Trophoblast cell (in vitro differentiated cells and primary cell): ENCODE measurements around the gene PTPN9.
A peak's percentile ranks its signal among the peaks of the same experiment; 100 is the strongest.

Source experiments
- DNase-seq, 2 donors: peaks; one replicate each; pipeline ENCODE4 v3.0.0-alpha.2; 2016
- H2AFZ ChIP-seq: 2 replicates; pipeline ENCODE4 v1.6.1; 2013; ENCODE audit warnings: low read length, moderate library complexity, mild to moderate bottlenecking; ENCODE audit not compliant: insufficient read depth, poor library complexity
- H2AK5ac ChIP-seq: 2 replicates; pipeline ENCODE4 v1.6.1; 2013; ENCODE audit warnings: mild to moderate bottlenecking, low read length
- H2BK120ac ChIP-seq: 2 replicates; pipeline ENCODE4 v1.6.1; 2013; ENCODE audit warnings: low read length, mild to moderate bottlenecking, moderate library complexity; ENCODE audit not compliant: insufficient read depth, poor library complexity
- H2BK12ac ChIP-seq: 2 replicates; pipeline ENCODE4 v1.6.1; 2013; ENCODE audit warnings: mild to moderate bottlenecking, low read length, moderate library complexity
- H2BK5ac ChIP-seq: 2 replicates; pipeline ENCODE4 v1.6.1; 2013; ENCODE audit warnings: low read length, low read depth, moderate library complexity, mild to moderate bottlenecking; ENCODE audit not compliant: poor library complexity
- H3K14ac ChIP-seq: 2 replicates; pipeline ENCODE4 v1.6.1; 2013; ENCODE audit warnings: mild to moderate bottlenecking, low read length
- H3K18ac ChIP-seq: 2 replicates; pipeline ENCODE4 v1.6.1; 2013; ENCODE audit warnings: mild to moderate bottlenecking, low read length
- H3K23ac ChIP-seq: 2 replicates; pipeline ENCODE4 v1.6.1; 2013; ENCODE audit warnings: low read length
- H3K27ac ChIP-seq: 2 replicates; pipeline ENCODE4 v1.5.1; 2013; ENCODE audit warnings: low read depth, mild to moderate bottlenecking, inconsistent platforms, low read length, moderate library complexity
- H3K27me3 ChIP-seq: 2 replicates; pipeline ENCODE4 v1.6.1; 2013; ENCODE audit warnings: inconsistent platforms, mild to moderate bottlenecking, low read length, moderate library complexity; ENCODE audit not compliant: insufficient read depth
- H3K36me3 ChIP-seq, 2 experiments: 1 replicate in 1 of 2; 2 replicates in 1 of 2; pipeline ENCODE4 v1.6.1; 2013; ENCODE audit warnings: low read length in 2 of 2, mild to moderate bottlenecking in 2 of 2, moderate library complexity in 1 of 2; ENCODE audit not compliant: insufficient read depth in 2 of 2, control insufficient read depth in 1 of 2
- H3K4ac ChIP-seq: 2 replicates; pipeline ENCODE4 v1.6.1; 2013; ENCODE audit warnings: low read depth, mild to moderate bottlenecking, low read length, moderate library complexity
- H3K4me1 ChIP-seq, 2 experiments: 1 replicate in 1 of 2; 2 replicates in 1 of 2; pipeline ENCODE4 v1.6.1; 2013; ENCODE audit warnings: low read length in 2 of 2, mild to moderate bottlenecking in 2 of 2, moderate library complexity in 1 of 2; ENCODE audit not compliant: insufficient read depth in 2 of 2, control insufficient read depth in 1 of 2
- H3K4me2 ChIP-seq: 2 replicates; pipeline ENCODE4 v1.6.1; 2013; ENCODE audit warnings: inconsistent platforms, mild to moderate bottlenecking, low read length, moderate library complexity
- H3K4me3 ChIP-seq: 2 replicates; pipeline ENCODE4 v1.5.1; 2013; ENCODE audit warnings: mild to moderate bottlenecking, low read depth, low read length, inconsistent platforms
- H3K79me1 ChIP-seq: one replicate; pipeline ENCODE4 v1.6.1; 2013; ENCODE audit warnings: low read length
- H3K79me2 ChIP-seq: 2 replicates; pipeline ENCODE4 v1.6.1; 2013; ENCODE audit warnings: low read length, mild to moderate bottlenecking; ENCODE audit not compliant: control insufficient read depth, insufficient read depth, poor library complexity
- H3K9ac ChIP-seq: 2 replicates; pipeline ENCODE4 v1.6.1; 2013; ENCODE audit warnings: mild to moderate bottlenecking, low read length
- H3K9me3 ChIP-seq: 2 replicates; pipeline ENCODE4 v1.6.1; 2013; ENCODE audit warnings: low read depth, mild to moderate bottlenecking, control low read depth, inconsistent platforms, low read length; ENCODE audit not compliant: insufficient read depth
- H4K12ac ChIP-seq: 2 replicates; pipeline ENCODE4 v1.6.1; 2013; ENCODE audit warnings: low read depth, mild to moderate bottlenecking, low read length, moderate library complexity
- H4K8ac ChIP-seq: 2 replicates; pipeline ENCODE4 v1.6.1; 2013; ENCODE audit warnings: low read depth, mild to moderate bottlenecking, low read length, moderate library complexity
- H4K91ac ChIP-seq: one replicate; pipeline ENCODE4 v1.6.1; 2013; ENCODE audit warnings: low read depth, mild to moderate bottlenecking, low read length, moderate library complexity
- WGBS: extraction: QIAGEN DNeasy Blood & Tissue Kit; methylation state at CpG from one replicate; pipeline ENCODE4 v1.1.7; 2013; ENCODE audit warnings: missing lambda C conversion rate; ENCODE audit not compliant: insufficient read length, insufficient coverage; ENCODE audit errors: extremely low coverage; 5-methylcytosine and 5-hydroxymethylcytosine counted together

Gene PTPN9

DNA sequence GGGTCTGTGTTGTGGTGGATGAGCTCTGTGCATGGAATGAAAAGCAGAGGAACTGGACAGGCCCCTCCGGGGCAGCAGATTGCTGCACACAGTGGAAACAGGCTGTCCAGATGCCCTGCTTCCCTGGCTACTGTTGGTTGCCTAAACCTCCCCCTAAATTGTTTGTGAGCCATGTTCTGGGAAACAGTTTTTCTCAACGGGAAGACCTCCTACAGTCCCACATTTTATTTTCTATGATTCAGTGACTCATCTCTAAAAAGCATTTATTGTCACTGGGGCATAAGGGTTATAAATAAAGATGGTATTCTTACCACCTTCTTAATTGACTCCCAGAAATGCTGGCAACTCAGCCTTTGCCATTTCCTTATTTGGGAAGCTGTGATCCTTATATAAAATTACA lies 20.3 kb upstream of the PTPN9 start:
- WGBS = no CpG with 5 or more reads among the region's 2 CpGs
- Histone ChIP-seq H3K79me2 (no peaks in the 10 kb centered on the region), H3K27ac (no peak overlapping the region), H3K79me1 (no peaks in the 10 kb centered on the region), H2BK120ac (no peak overlapping the region), H2AFZ (no peak overlapping the region), H3K14ac (no peak overlapping the region), H3K9me3 (no peaks in the 10 kb centered on the region), H4K12ac (no peak overlapping the region), H2BK5ac (no peak overlapping the region), H3K4me1 (no peaks in the 10 kb centered on the region), H2BK12ac (no peak overlapping the region), H3K4me3 (no peak overlapping the region), H3K4ac (no peak overlapping the region), H3K27me3 (no peaks in the 10 kb centered on the region), H3K23ac (no peak overlapping the region), H3K9ac (no peak overlapping the region), H3K4me2 (no peak overlapping the region), H3K18ac (no peak overlapping the region), H2AK5ac (no peak overlapping the region), H3K36me3 (peaks cover 13 to 17% of the 10 kb centered on the region in 2 experiments), H4K8ac (no peak overlapping the region), H4K91ac (no peak overlapping the region)
- DNase-seq = no peak

DNA sequence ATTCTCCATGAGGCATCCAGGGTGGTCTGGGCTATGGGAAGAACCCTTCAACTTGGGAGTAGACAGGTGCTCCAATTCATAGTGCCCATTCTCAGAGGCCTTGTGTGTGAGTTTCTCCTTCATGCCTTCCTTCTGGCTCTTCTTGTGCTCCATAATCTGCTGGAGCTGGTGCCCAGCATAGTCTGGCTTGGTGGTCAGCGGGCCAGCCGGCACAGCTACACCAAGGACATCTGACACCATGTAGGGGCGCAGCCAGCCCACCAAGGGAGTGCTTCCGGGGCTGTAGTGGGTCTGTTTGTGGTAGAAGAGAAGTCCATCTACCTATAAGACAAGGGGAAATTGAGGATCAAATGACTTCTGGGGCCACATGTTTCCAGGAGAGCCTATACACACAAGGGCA lies 19.2 kb upstream of the PTPN9 start:
- Histone ChIP-seq H3K79me1 (no peaks in the 10 kb centered on the region), H4K8ac (no peak overlapping the region), H3K4me2 (no peak overlapping the region), H3K18ac (no peak overlapping the region), H3K79me2 (no peaks in the 10 kb centered on the region), H2AK5ac (no peak overlapping the region), H3K4me3 (no peak overlapping the region), H3K23ac (no peak overlapping the region), H3K9me3 (no peaks in the 10 kb centered on the region), H3K9ac (no peak overlapping the region), H3K27ac (no peak overlapping the region), H2BK120ac (no peak overlapping the region), H3K36me3 (peaks cover 13 to 17% of the 10 kb centered on the region in 2 experiments), H3K4me1 (no peaks in the 10 kb centered on the region), H2AFZ (no peak overlapping the region), H2BK5ac (no peak overlapping the region), H4K91ac (no peak overlapping the region), H2BK12ac (no peak overlapping the region), H4K12ac (no peak overlapping the region), H3K4ac (no peak overlapping the region), H3K27me3 (no peaks in the 10 kb centered on the region), H3K14ac (no peak overlapping the region)
- no peak for DNase-seq
- no CpG with 5 or more reads among the region's 4 CpGs for WGBS

DNA sequence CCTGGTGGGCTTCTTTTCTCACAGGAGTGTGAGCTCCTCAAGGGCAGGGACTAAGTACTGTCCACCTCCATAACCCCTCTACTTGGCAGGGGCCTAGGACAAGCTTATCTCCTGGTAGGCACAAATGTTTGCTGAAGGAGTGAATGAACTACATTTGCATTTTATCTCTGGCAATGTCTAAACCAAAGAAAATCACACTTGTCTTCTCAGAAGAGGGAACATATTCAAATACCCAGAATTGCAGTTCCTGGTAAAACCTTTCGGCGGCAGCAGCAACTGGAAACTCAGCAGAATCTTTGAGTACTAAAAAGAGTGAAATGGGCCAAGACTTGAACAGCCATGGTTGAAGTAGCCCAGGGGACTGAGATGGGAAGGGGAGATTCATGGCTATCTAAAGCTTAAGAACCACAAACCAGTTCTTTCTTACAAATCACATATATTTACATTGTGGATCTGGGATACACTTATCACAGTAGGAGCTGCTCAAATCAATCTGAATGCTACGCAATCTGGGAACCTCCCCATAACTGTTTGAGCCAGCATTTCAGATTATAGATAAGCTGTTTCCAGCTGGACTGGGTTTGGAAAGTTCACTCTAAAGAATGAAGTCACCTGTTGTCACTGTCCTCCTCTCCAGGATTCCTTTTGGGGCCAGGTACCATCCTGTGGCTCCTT lies 18.7 kb upstream of the PTPN9 start:
- H3K27me3 ChIP-seq = no peaks in the 10 kb centered on the region
- no peak overlapping the region for H4K12ac ChIP-seq
- H3K9ac ChIP-seq = no peak overlapping the region
- no peak overlapping the region for H3K23ac ChIP-seq
- no peak overlapping the region for H3K4ac ChIP-seq
- H3K27ac ChIP-seq = no peak overlapping the region
- H4K91ac ChIP-seq = no peak overlapping the region
- H2BK120ac ChIP-seq = no peak overlapping the region
- H3K79me2 ChIP-seq = no peaks in the 10 kb centered on the region
- H3K36me3 ChIP-seq = peaks cover 13 to 17% of the 10 kb centered on the region in 2 experiments
- no peaks in the 10 kb centered on the region for H3K79me1 ChIP-seq
- H3K9me3 ChIP-seq = no peaks in the 10 kb centered on the region
- no peak overlapping the region for H4K8ac ChIP-seq
- no peak overlapping the region for H3K4me3 ChIP-seq
- no peak overlapping the region for H3K18ac ChIP-seq
- H2BK12ac ChIP-seq = no peak overlapping the region
- no CpG with 5 or more reads among the region's 3 CpGs for WGBS
- no peak overlapping the region for H2AFZ ChIP-seq
- H3K4me2 ChIP-seq = no peak overlapping the region
- H2BK5ac ChIP-seq = no peak overlapping the region
- peak in 1 of 2 donors; percentile 41 for DNase-seq
- H3K4me1 ChIP-seq = no peaks in the 10 kb centered on the region
- H2AK5ac ChIP-seq = no peak overlapping the region
- H3K14ac ChIP-seq = no peak overlapping the region

DNA sequence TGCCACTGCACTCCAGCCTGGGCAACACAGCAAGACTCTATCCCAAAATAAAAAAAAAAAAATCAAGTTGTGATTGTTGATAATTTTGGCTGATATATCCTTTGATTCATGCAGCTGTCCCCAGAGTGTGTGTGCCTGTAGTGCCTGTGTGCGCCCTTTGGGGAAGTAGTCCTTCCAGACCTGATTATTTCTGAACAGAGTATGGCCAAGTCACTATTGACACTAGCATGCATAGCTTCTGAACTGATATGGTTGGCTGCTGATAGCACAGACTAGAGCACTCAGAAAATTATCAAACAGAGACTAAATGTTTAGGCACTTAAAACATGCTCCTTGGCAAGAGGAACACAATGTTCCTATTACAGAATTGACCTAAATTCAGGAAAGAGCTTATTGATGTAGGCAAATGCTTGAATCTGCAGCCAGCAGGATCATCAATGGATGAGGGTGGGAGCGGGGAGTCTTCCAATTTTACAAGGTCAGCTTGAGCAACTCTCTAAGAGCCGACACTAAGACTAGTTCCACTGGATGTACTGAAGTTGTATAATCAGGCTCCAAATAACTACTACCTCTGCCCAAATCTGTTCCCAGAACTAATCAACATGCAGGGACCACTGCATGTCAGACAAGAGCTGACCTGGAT lies 17.7 kb upstream of the PTPN9 start:
- H3K18ac ChIP-seq = no peak overlapping the region
- peaks cover 13 to 17% of the 10 kb centered on the region in 2 experiments for H3K36me3 ChIP-seq
- H4K91ac ChIP-seq = no peak overlapping the region
- H2AK5ac ChIP-seq = no peak overlapping the region
- H4K12ac ChIP-seq = no peak overlapping the region
- H3K9ac ChIP-seq = no peak overlapping the region
- no peak overlapping the region for H2AFZ ChIP-seq
- no peaks in the 10 kb centered on the region for H3K9me3 ChIP-seq
- no peak overlapping the region for H3K27ac ChIP-seq
- no peak overlapping the region for H3K4ac ChIP-seq
- H3K27me3 ChIP-seq = no peaks in the 10 kb centered on the region
- H4K8ac ChIP-seq = no peak overlapping the region
- no peak for DNase-seq
- no peak overlapping the region for H3K14ac ChIP-seq
- no peak overlapping the region for H3K23ac ChIP-seq
- WGBS = no CpG with 5 or more reads among the region's 3 CpGs
- H2BK120ac ChIP-seq = no peak overlapping the region
- no peak overlapping the region for H2BK5ac ChIP-seq
- H3K79me2 ChIP-seq = no peaks in the 10 kb centered on the region
- H3K4me2 ChIP-seq = no peak overlapping the region
- H2BK12ac ChIP-seq = no peak overlapping the region
- no peaks in the 10 kb centered on the region for H3K79me1 ChIP-seq
- no peak overlapping the region for H3K4me3 ChIP-seq
- no peaks in the 10 kb centered on the region for H3K4me1 ChIP-seq
